IMR-90 (cell line): ENCODE results near the gene LRRC55. TPM values are rescaled to one million over a fixed set of nuclear protein-coding genes. Genes with fewer than 3 reads are reported as not detected.

ENCODE experiments used
- ATAC-seq: fragments of 200-7000 bp; cut with Tn5 transposase; 2 replicates; pipeline ENCODE4 v1.9.1; 2020; ENCODE audit warnings: low read depth, mild to moderate bottlenecking, moderate library complexity
- BruUV-seq: library from RNA; stranded (reverse); fragments of 400-500 nt; replicated peaks from 2 replicates; lab custom pipeline; 2021; lab: Mats Ljungman, UMichigan
- CTCF ChIA-PET: fragments of 300-600 bp; formaldehyde crosslinking; extraction: SDS; loops from one replicate; lab custom pipeline; 2021; ENCODE audit warnings: antibody characterized with exemption; lab: Yijun Ruan, JAX
- POLR2A ChIA-PET: fragments of 300-600 bp; sonication (Branson Sonifier 250); formaldehyde crosslinking; loops from one replicate; lab custom pipeline; 2022; ENCODE audit warnings: antibody characterized with exemption; ENCODE audit not compliant: unreplicated experiment; lab: Charles Lee
- DNase-seq: peaks from one replicate; pipeline ENCODE4 v3.0.0; 2013
- H2AFZ ChIP-seq: replicated peaks from 2 replicates; pipeline ENCODE3; 2013; ENCODE audit warnings: low read length, mild to moderate bottlenecking; ENCODE audit not compliant: poor library complexity
- H2AK5ac ChIP-seq: 2 replicates; pipeline ENCODE4 v1.6.1; 2013; ENCODE audit warnings: low read depth, low read length, inconsistent platforms
- H2AK9ac ChIP-seq: replicated peaks from 2 replicates; pipeline ENCODE3; 2013; ENCODE audit warnings: mild to moderate bottlenecking, low read depth, low read length, moderate library complexity; ENCODE audit not compliant: poor library complexity
- H2BK120ac ChIP-seq: 2 replicates; pipeline ENCODE4 v1.6.1; 2013; ENCODE audit warnings: low read depth, low read length, inconsistent platforms
- H2BK15ac ChIP-seq: 3 replicates; pipeline ENCODE4 v1.6.1; 2013; ENCODE audit warnings: low read depth, low read length, inconsistent platforms
- H2BK20ac ChIP-seq: 2 replicates; pipeline ENCODE4 v1.6.1; 2013; ENCODE audit warnings: low read depth, mild to moderate bottlenecking, inconsistent platforms, low read length, moderate library complexity
- H2BK5ac ChIP-seq: 2 replicates; pipeline ENCODE4 v1.6.1; 2013; ENCODE audit warnings: mild to moderate bottlenecking, low read depth, low read length, inconsistent platforms; ENCODE audit not compliant: poor library complexity, severe bottlenecking
- H3K14ac ChIP-seq: replicated peaks from 2 replicates; pipeline ENCODE4 v1.6.1; 2013; ENCODE audit warnings: low read depth, low read length, inconsistent platforms
- H3K18ac ChIP-seq: 2 replicates; pipeline ENCODE4 v1.6.1; 2013; ENCODE audit warnings: low read depth, low read length, control low read depth
- H3K23ac ChIP-seq: 2 replicates; pipeline ENCODE4 v1.6.1; 2013; ENCODE audit warnings: low read depth, low read length, inconsistent platforms
- H3K27ac ChIP-seq: 2 replicates; pipeline ENCODE4 v1.5.1; 2013; ENCODE audit warnings: mild to moderate bottlenecking, control low read depth, low read length; ENCODE audit not compliant: insufficient read depth
- H3K27me3 ChIP-seq: 2 replicates; pipeline ENCODE4 v1.6.1; 2013; ENCODE audit warnings: low read length; ENCODE audit not compliant: control insufficient read depth, insufficient read depth
- H3K36me3 ChIP-seq: 2 replicates; pipeline ENCODE4 v1.6.1; 2013; ENCODE audit warnings: low read length, mixed read lengths; ENCODE audit not compliant: control insufficient read depth, insufficient read depth
- H3K4ac ChIP-seq: 2 replicates; pipeline ENCODE4 v1.6.1; 2013; ENCODE audit warnings: low read depth, low read length, inconsistent platforms
- H3K4me1 ChIP-seq: 2 replicates; pipeline ENCODE4 v1.6.1; 2013; ENCODE audit warnings: low read length, mixed read lengths; ENCODE audit not compliant: control insufficient read depth, insufficient read depth
- H3K4me2 ChIP-seq: 2 replicates; pipeline ENCODE4 v1.6.1; 2013; ENCODE audit warnings: low read depth, mild to moderate bottlenecking, control low read depth, low read length, moderate library complexity
- H3K4me3 ChIP-seq: 2 replicates; pipeline ENCODE4 v1.5.1; 2013; ENCODE audit warnings: low read depth, mild to moderate bottlenecking, control low read depth, low read length, moderate library complexity; ENCODE audit not compliant: insufficient read depth
- H3K56ac ChIP-seq: 2 replicates; pipeline ENCODE4 v1.6.1; 2013; ENCODE audit warnings: low read length, inconsistent platforms; ENCODE audit not compliant: insufficient read depth; ENCODE audit errors: extremely low read depth
- H3K79me1 ChIP-seq, 2 experiments: 2 replicates each; pipeline ENCODE4 v1.6.1; 2013; ENCODE audit warnings: low read length in 2 of 2, inconsistent platforms in 1 of 2, low read depth in 1 of 2
- H3K9ac ChIP-seq: 2 replicates; pipeline ENCODE4 v1.6.1; 2013; ENCODE audit warnings: low read depth, low read length, control low read depth
- H3K9me1 ChIP-seq: 2 replicates; pipeline ENCODE4 v1.6.1; 2013; ENCODE audit warnings: low read length, inconsistent platforms; ENCODE audit not compliant: insufficient read depth
- H3K9me3 ChIP-seq: 2 replicates; pipeline ENCODE4 v1.6.1; 2013; ENCODE audit warnings: low read length; ENCODE audit not compliant: control insufficient read depth, insufficient read depth
- H4K20me1 ChIP-seq: 2 replicates; pipeline ENCODE4 v1.6.1; 2013; ENCODE audit warnings: low read length, inconsistent platforms; ENCODE audit not compliant: insufficient read depth
- H4K5ac ChIP-seq: 2 replicates; pipeline ENCODE4 v1.6.1; 2013; ENCODE audit warnings: mild to moderate bottlenecking, low read depth, low read length, control low read depth
- H4K8ac ChIP-seq, 2 experiments: 2 replicates each; pipeline ENCODE4 v1.6.1; 2013; ENCODE audit warnings: low read depth in 2 of 2, low read length in 2 of 2, control low read depth in 1 of 2, inconsistent platforms in 1 of 2
- H4K91ac ChIP-seq: 2 replicates; pipeline ENCODE4 v1.6.1; 2013; ENCODE audit warnings: low read depth, low read length, inconsistent platforms; ENCODE audit not compliant: insufficient read depth
- BHLHE40 ChIP-seq: fragments of 150-350 bp; IDR thresholded peaks from 2 replicates; pipeline ENCODE4 v1.6.1; 2016; ENCODE audit warnings: mild to moderate bottlenecking, low read depth, low read length
- SMC3 ChIP-seq: fragments of 150-350 bp; IDR thresholded peaks from 2 replicates; pipeline ENCODE4 v1.6.1; 2016; ENCODE audit warnings: low read depth, mild to moderate bottlenecking, antibody characterized with exemption, low read length, moderate library complexity
- dilution Hi-C: fragments of 300-500 bp; cut with HindIII; formaldehyde crosslinking; loops from one replicate; pipeline ENCODE4 v1.14.3; 2018; ENCODE audit warnings: low sequenced_read_pairs; ENCODE audit not compliant: unreplicated experiment
- in situ Hi-C: fragments of 300-500 bp; cut with MboI; formaldehyde crosslinking; loops from 3 replicates; pipeline ENCODE4 v1.14.3; 2019; ENCODE audit warnings: low sequenced_read_pairs, inconsistent platforms, mixed read lengths
- intact Hi-C: fragments of 100-400 bp; cut with micrococcal nuclease; formaldehyde crosslinking; loops from 2 replicates; pipeline ENCODE4 v1.10.0; 2022
- polyA plus RNA-seq, 3 experiments: library from polyadenylated mRNA; depleted of rRNA; stranded (reverse); fragments of >200 nt; gene quantifications; 2 replicates each; pipeline ENCODE4 v1.2.3, GENCODE V29; 2012; ENCODE audit warnings: low replicate concordance in 1 of 3
- total RNA-seq: library from RNA; depleted of rRNA; stranded (reverse); fragments of >200 nt; gene quantifications from 2 replicates; pipeline ENCODE4 v1.2.3, GENCODE V29; 2012
- TF ChIP-seq, protein P1 (sequence below): fragments of 150-350 bp; IDR thresholded peaks from 2 replicates; pipeline ENCODE4 v1.6.1; 2016; ENCODE audit warnings: low read depth, mild to moderate bottlenecking, low read length, moderate library complexity, borderline replicate concordance

LRRC55 gene
- total and polyA plus RNA-seq, 2 of the 4 experiments (the other 2 are of a cell fraction) = not detected

DNA sequence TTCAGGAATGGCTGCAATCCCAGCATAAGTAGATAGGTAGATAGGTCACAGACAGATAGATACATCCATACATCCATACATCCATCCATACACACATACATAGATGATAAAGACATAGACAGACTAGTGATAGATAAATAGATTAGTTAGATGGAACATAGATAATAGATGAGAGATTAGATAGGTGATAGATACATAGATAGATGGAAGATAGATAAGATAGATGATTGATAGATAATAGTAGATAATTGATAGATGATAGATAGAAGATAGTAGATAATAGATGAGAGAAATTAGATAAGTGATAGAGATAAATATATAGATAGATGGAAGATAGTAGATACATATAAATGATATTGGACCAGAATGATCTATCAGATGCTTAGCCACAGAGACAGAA lies 28.3 kb upstream of the LRRC55 start:
- H4K8ac ChIP-seq = no peak overlapping the region
- H4K20me1 ChIP-seq = no peaks in the 10 kb centered on the region
- POLR2A ChIA-PET = no interaction called here
- no peaks in the 10 kb centered on the region for H3K79me1 ChIP-seq
- intact Hi-C loops (no loop called here), dilution Hi-C loops (no loop called here), in situ Hi-C loops (no loop called here)
- CTCF ChIA-PET = no interaction called here
- H2AK5ac ChIP-seq = no peak overlapping the region
- no peak overlapping the region for H3K27ac ChIP-seq
- DNase-seq (no peak), ATAC-seq (no peak)
- H3K4ac ChIP-seq = no peak overlapping the region
- H3K4me3 ChIP-seq = no peak overlapping the region
- no peaks in the 10 kb centered on the region for H3K9me3 ChIP-seq
- H3K14ac ChIP-seq = no peak overlapping the region
- H3K18ac ChIP-seq = no peak overlapping the region
- H2BK15ac ChIP-seq = no peak overlapping the region
- H3K9me1 ChIP-seq = no peaks in the 10 kb centered on the region
- no peak overlapping the region for H2AFZ ChIP-seq
- H2AK9ac ChIP-seq = no peak overlapping the region
- no TSS peak for BruUV-seq
- no peak overlapping the region for H3K9ac ChIP-seq
- H3K36me3 ChIP-seq = no peaks in the 10 kb centered on the region
- H2BK120ac ChIP-seq = no peak overlapping the region
- TF ChIP-seq BHLHE40 = no peak
- TF ChIP-seq, protein P1, sequence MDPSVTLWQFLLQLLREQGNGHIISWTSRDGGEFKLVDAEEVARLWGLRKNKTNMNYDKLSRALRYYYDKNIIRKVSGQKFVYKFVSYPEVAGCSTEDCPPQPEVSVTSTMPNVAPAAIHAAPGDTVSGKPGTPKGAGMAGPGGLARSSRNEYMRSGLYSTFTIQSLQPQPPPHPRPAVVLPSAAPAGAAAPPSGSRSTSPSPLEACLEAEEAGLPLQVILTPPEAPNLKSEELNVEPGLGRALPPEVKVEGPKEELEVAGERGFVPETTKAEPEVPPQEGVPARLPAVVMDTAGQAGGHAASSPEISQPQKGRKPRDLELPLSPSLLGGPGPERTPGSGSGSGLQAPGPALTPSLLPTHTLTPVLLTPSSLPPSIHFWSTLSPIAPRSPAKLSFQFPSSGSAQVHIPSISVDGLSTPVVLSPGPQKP = no peak
- no peak for TF ChIP-seq SMC3
- no peak overlapping the region for H3K4me2 ChIP-seq
- H4K91ac ChIP-seq = no peak overlapping the region
- H3K27me3 ChIP-seq = peaks cover 2% of the 10 kb centered on the region
- H2BK20ac ChIP-seq = no peak overlapping the region
- no peak overlapping the region for H3K23ac ChIP-seq
- no peak overlapping the region for H2BK5ac ChIP-seq
- no peak overlapping the region for H3K56ac ChIP-seq
- H3K4me1 ChIP-seq = no peaks in the 10 kb centered on the region
- H4K5ac ChIP-seq = no peak overlapping the region
